Measurements from ENCODE around the gene CTDP1. TPM values are rescaled to one million over a fixed set of nuclear protein-coding genes. Genes with fewer than 3 reads are reported as not detected.

The CTDP1 gene
- total RNA-seq, 1 donor from 2014 or later = 29.7 TPM

GRCh38 chr18:79796016-79796415, 116.4 kb downstream of the CTDP1 start:
- Histone ChIP-seq H3K27me3 (ENCODE audit: control insufficient read depth, insufficient read depth, low read length) (peaks cover 48% of the 10 kb centered on the region), H3K4me3 (ENCODE audit: low read depth, low read length) (no peak overlapping the region), H3K36me3 (ENCODE audit: control insufficient read depth, insufficient read depth, low read length) (no peaks in the 10 kb centered on the region)
- no peak for TF ChIP-seq CTCF (IDR thresholded peaks at IDR 0.05; ENCODE audit: insufficient read depth, low read length, poor library complexity, severe bottlenecking)
- DNase-seq (ENCODE audit: low read depth) = no peak

GRCh38 chr18:79796531-79797405, 117.2 kb downstream of the CTDP1 start:
- peaks cover 51% of the 10 kb centered on the region for H3K27me3 ChIP-seq (ENCODE audit: control insufficient read depth, insufficient read depth, low read length)
- TF ChIP-seq CTCF (IDR thresholded peaks at IDR 0.05; ENCODE audit: insufficient read depth, low read length, poor library complexity, severe bottlenecking) = no peak
- no peak overlapping the region for H3K4me3 ChIP-seq (ENCODE audit: low read depth, low read length)
- H3K36me3 ChIP-seq (ENCODE audit: control insufficient read depth, insufficient read depth, low read length) = no peaks in the 10 kb centered on the region
- DNase-seq (ENCODE audit: low read depth) = no peak

- Histone ChIP-seq H3K4me3 (ENCODE audit: low read depth, low read length) (no peak within 1 kb of the TSS), H3K36me3 (ENCODE audit: control insufficient read depth, insufficient read depth, low read length) (no peaks in the 10 kb centered on the region), H3K27me3 (ENCODE audit: control insufficient read depth, insufficient read depth, low read length) (peaks cover 51% of the 10 kb centered on the region)
- DNase-seq (ENCODE audit: low read depth) = no peak
- no peak for TF ChIP-seq CTCF (IDR thresholded peaks at IDR 0.05; ENCODE audit: insufficient read depth, low read length, poor library complexity, severe bottlenecking)
Observed at GRCh38 chr18:79797518-79798345, 118.1 kb downstream of the CTDP1 start, which contains the start of gene KCNG2. TSS of gene KCNG2 (plus strand) at chr18:79797938. CDS start at chr18:79863668, 65,730 bp downstream.

DNA sequence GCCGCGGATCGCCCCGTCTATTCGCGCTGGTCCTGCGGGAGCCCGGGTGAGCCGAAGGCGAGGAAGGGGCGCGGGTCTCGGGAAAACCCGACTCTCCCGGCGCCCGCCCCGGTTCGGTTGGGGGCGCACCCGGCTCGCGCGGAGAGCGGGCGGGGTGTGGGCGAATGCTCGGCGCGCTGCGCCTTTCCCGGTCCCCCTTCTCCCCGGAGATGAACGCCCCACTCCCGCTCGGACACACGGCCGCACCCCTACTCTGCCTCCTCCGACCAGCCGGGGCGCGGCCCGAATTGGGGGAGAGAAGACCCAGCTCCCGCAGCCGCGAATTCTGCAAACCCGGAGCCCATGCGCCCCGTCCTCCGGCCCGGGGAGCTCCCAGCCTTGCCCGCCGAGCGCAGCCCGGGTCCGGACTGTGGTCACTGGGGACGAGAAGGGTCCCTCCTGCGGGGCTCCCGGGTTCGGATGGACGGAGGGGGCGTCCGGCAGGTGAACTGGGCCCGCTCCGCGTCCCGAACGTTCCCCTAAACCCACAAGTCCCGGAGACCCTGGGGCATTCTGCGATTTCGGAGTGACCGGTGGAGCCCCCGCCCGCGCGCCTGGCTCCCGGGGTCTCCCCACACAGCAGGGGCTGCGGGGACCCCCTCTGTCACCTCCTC, 118.9 kb downstream of the CTDP1 start:
- peaks cover 52% of the 10 kb centered on the region for H3K27me3 ChIP-seq (ENCODE audit: control insufficient read depth, insufficient read depth, low read length)
- DNase-seq (ENCODE audit: low read depth) = no peak
- TF ChIP-seq CTCF (IDR thresholded peaks at IDR 0.05; ENCODE audit: insufficient read depth, low read length, poor library complexity, severe bottlenecking) = no peak
- no peaks in the 10 kb centered on the region for H3K36me3 ChIP-seq (ENCODE audit: control insufficient read depth, insufficient read depth, low read length)
- H3K4me3 ChIP-seq (ENCODE audit: low read depth, low read length) = no peak overlapping the region

DNA sequence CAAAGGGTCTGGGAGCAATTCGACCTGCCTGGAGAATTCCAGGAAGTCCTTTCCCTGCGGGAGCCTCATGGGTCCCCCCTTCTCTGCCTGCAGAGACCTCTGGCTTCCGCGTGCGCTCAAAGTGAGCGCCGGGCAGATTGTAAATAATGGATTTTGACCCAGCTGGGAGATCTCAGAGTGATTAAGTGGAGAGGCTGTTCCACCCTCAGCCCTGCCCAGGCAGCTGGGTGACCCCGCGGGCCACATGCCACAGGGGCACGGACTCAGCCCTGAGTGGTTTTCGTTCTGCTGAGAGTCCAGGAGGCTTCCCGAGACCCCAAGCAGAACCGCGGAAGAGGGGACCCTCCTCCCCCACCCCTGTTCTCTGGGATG, 119.4 kb downstream of the CTDP1 start:
- peaks cover 53% of the 10 kb centered on the region for H3K27me3 ChIP-seq (ENCODE audit: control insufficient read depth, insufficient read depth, low read length)
- no peak for TF ChIP-seq CTCF (IDR thresholded peaks at IDR 0.05; ENCODE audit: insufficient read depth, low read length, poor library complexity, severe bottlenecking)
- no peak for DNase-seq (ENCODE audit: low read depth)
- H3K4me3 ChIP-seq (ENCODE audit: low read depth, low read length) = no peak overlapping the region
- no peaks in the 10 kb centered on the region for H3K36me3 ChIP-seq (ENCODE audit: control insufficient read depth, insufficient read depth, low read length)

Measured in kidney epithelial cell (primary cell).